ENCODE measurements around the gene FNBP1.

FNBP1 gene

GRCh38 chr9:130045725-130046450 is 2.9 kb upstream of the FNBP1 start:
- no peak for DNase-seq

GRCh38 chr9:130043654-130044623 is 950 bp upstream of the FNBP1 start:
- no peak for DNase-seq

- DNase-seq: no peak
These were observed 544 bp downstream of the FNBP1 start for GRCh38 chr9:130042406-130042884.

- DNase-seq: no peak
These were observed 1.2 kb downstream of the FNBP1 start for GRCh38 chr9:130041648-130042405.

- no peak for DNase-seq
These were observed 1.9 kb downstream of the FNBP1 start for GRCh38 chr9:130040984-130041647.

DNA sequence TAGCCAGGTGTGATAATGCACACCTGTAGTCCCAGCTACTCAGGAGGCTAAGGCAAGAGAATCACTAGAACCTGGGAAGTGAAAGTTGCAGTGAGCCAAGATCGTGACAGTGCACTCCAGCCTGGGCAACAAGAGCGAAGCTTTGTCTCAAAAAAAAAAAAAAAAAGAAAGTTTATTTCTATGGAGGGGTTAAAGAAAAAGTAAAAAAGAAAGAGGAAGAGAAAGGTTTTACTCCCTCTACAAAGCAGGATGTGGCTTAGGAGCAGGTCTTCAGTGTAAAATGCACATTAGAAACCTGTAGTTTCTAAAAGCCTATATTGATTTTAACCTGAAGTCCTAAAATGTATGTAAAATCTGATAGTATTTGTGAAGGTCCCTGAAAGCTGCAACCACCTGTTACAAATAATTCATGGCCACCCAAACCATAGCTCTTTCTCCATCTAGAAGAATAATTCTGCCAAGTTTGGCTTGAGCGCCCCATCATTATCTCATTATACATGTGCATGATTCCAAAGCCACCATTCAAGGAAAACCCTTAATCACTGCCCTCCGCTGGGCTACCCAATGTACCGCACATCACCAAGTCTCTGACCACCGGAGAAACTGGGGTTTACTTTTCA is 3.4 kb downstream of the FNBP1 start:
- DNase-seq: no peak

GRCh38 chr9:130036099-130036498 is 6.9 kb downstream of the FNBP1 start:
- DNase-seq: no peak

- DNase-seq: no peak
These were observed 8.4 kb downstream of the FNBP1 start for GRCh38 chr9:130034570-130034969.

GRCh38 chr9:130030651-130031127 is 12.3 kb downstream of the FNBP1 start:
- no peak for DNase-seq

GRCh38 chr9:130029223-130029973 is 13.6 kb downstream of the FNBP1 start:
- no peak for DNase-seq

GRCh38 chr9:130028493-130029222 is 14.3 kb downstream of the FNBP1 start:
- DNase-seq: no peak

DNA sequence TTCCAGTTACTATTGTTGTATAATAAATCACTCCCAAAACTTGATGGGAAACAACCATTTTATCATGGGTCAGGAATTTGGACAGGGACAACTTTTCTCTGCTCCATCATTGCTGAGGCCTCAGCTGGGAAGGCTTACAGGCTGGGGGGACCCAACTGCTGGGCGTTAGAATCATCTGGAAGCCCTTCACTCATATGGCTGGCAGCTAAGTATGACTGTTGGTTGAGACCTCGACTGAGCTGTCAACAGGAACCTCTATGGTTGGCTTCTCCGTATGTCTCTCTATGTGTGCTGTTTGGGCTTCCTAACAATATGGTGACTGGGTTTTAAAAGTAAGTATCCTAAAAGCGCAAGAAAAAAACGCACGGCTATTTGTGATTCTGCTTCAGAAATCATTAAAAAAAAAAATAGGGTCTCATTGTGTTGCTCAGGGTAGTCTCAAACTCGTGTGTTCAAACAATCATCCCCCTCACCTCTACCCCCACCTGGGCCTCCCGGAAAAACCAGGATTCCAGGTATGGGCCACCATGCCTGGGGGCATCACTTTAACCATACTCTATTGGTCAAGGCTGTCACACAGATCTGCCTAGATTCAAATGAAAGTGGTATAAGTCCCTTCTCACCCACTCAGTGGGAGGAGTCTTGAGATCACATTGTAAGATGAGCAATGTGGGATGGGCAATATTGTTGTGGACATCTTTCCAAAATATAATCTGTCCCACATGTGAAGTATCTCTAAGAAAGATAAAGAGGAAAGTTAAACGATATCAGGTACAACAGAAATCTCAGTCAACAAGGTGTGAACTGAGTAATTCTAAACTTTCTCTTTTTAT is 15.2 kb downstream of the FNBP1 start:
- DNase-seq: no peak

- no peak for DNase-seq
These were observed 16.2 kb downstream of the FNBP1 start for GRCh38 chr9:130026583-130027340.

DNA sequence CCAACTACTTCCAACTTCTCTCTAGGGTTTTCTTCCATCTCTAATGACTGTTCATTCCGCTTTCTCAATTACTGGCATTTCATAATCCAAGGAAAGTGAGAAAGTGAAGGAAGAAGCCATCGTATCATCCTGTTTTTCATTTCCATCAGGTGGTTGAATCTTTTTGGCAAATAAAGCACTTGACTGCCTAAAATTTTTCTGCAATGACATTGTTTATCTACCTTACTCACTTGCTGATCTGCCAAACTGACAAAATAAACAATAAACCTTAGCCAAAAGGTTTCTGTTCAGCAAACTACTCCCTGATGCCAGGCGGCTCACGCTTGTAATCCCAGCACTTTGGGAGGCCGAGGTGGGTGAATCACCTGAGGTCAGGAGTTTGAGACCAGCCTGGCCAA is 18.4 kb downstream of the FNBP1 start:
- DNase-seq: no peak

DNA sequence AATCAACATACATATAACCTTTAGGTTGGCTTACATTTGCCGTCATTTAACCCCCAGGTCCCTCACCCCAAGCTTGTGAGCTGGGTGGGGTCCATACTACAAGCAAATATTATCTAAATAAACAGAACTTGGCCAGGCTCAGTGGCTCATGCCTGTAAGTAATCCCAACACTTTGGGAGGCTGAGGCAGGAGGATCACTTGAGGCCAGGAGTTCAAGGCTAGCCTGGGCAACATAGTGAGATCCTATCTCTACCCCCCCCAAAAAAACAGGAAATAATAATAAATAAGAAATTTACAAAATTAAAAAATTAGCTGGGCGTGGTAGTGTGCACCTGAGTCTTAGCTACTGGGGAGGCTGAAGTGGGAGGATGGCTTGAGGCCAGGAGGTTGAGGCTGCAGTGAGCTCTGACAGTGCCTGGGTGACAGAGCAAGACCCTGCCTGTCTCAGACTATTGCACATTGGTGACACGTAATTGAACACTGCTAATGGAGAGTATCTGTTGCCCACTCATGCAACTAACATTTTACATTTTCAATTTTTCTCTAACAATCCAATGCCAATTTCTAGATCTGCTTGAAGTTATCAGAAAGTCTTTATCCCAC is 18.9 kb downstream of the FNBP1 start:
- no peak for DNase-seq

GRCh38 chr9:130023144-130023787 is 19.7 kb downstream of the FNBP1 start:
- DNase-seq: no peak

GRCh38 chr9:130022566-130023143 is 20.3 kb downstream of the FNBP1 start:
- no peak for DNase-seq

All from effector CD4-positive, alpha-beta T cell (primary cell).